DMS153 treated with DMSO at 0.1 percent for 48 hours (cell line): Measurements from ENCODE around the gene TM2D1.

Experiments used
- DNase-seq: peaks from one replicate; lab custom pipeline; 2025; ENCODE audit not compliant: unreplicated experiment; lab: John Stamatoyannopoulos, UW

Gene TM2D1

GRCh38 chr1:61645476-61645875 lies 79.5 kb downstream of the TM2D1 start:
- no peak for DNase-seq

- DNase-seq = no peak
Observed at GRCh38 chr1:61644303-61644702, 80.6 kb downstream of the TM2D1 start.

DNA sequence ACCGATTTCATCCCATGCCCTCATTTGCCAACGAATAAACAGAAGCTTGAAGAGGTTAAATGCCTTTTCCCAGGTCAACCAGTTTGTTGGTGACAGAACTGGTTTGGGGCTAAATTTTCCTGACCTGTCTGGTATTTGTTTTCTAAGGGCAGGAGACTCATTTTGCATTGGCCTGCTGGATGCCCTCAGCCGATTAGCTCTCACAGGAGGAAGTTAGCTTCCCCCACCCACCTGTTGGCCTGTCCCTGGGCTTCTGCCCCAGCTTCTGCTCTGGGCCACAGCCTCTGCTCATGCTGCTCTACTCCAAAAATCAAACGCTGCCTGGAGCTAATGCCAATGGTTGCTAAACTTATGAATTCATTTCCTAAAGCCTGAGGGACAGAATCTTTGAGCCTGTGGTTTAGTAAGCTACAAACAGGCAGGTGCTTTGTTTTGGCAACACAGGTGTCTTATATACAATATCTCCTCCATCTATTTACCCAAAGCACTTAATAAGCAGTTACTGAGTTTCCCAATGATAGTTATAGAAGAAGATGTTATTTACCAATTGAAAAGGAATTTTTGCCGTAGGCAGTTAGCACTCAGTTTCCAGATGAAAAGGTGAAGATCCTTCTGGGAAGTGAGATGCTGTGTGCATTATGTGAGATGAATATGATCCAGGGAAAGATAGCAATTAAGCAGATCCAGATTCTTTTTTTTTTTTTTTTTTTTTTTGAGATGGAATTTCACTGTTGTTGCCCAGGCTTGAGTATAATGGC lies 82.3 kb downstream of the TM2D1 start:
- no peak for DNase-seq

GRCh38 chr1:61641578-61642336 lies 83.2 kb downstream of the TM2D1 start:
- no peak for DNase-seq

DNA sequence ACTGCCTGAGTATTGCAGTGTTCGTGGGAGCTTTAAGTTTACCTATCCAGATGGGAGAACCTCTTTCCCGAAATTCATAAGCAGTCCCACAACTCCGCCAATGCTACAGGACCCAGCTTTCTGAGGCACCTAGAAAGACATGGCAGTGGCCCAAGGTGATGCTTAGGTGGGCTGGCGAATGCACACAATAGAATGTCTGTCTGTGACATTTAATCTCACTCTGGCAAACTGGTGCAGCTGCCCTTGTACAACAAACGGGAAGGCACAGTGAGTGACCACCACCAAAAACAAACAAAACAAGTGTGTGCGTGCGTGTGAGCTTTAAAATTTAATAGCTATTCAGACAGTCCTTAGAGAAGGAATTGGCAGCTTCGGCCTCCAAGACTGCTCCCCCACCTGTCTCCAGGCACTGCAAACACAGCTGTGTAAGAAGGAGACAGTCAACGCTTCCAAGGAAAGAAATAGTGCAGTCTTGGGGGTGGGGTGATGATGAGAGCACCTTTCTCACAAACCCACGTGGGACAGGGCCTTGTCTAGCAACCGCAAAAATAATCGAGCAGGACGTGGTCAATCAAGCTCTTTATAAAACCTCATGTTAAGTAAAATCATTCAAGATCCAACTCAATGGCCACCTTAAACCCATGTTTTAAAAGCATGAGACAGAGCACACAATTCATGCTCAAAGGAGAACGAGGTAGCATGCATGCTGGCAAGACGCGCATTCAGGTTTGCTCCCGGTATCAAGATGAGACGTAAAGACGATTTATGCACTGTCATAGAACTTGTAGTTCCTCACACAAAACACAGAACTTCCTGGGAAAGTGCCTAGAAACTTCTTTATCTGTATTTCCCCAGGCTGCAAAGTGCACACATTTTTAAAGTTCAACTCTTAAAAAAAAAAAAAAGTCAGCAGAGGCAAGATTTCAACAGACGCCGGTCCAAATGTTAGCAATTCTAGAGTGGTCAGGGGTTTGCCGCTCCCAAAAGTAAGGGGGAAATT lies 84.1 kb downstream of the TM2D1 start:
- DNase-seq = no peak

- DNase-seq = no peak
Observed at GRCh38 chr1:61639608-61640336, 85.2 kb downstream of the TM2D1 start.

DNA sequence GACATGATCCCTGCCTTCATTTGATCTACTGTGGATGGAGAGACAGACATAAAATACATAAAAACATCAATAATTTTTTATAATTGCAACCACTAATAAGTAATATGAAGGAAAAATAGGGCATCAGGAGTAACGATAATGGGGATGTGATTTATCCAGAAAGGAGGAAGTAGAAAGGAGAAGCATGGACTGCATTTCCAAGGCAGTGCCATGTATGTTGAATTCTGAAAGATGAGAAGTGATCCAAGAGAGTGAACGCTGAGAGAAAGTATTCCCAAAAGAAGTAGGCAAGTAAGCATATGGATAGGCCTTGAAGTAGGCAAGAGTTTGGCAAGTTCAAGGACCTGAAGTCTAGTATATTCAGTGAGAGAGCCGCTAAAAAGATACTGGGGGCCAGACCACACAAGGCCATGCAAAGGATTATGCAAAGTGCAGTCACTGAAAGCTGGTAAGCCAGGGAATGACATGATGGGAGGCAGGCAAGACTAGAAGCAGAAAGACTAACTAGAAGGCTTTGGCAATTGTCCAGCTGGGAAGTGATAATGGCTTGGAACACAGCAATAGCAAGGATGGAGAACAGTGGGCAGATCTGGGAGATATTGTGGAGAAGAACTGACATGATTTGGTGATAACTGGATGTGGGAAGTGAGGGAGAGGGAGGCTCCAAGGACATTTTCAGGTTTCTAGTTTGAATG lies 85.9 kb downstream of the TM2D1 start:
- no peak for DNase-seq

GRCh38 chr1:61638296-61638695 lies 86.6 kb downstream of the TM2D1 start:
- no peak for DNase-seq

DNA sequence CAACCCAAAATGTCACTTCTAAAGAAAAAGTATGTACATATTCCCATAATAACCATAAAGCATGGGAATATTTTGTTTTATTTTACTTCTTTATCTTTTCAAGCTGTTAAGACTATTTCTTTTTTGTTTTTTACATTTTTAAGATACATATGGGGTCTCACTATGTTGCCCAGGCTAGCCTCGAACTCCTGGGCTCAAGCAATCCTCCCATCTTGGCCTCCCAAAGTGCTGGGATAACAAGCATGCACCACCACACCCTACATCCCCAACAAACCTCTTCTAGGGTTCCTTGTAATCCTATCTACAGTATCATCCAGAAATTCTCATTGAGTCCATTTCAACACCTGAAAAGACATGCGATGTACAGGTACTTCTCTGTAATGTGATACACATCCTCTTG lies 87.5 kb downstream of the TM2D1 start:
- DNase-seq = no peak

DNA sequence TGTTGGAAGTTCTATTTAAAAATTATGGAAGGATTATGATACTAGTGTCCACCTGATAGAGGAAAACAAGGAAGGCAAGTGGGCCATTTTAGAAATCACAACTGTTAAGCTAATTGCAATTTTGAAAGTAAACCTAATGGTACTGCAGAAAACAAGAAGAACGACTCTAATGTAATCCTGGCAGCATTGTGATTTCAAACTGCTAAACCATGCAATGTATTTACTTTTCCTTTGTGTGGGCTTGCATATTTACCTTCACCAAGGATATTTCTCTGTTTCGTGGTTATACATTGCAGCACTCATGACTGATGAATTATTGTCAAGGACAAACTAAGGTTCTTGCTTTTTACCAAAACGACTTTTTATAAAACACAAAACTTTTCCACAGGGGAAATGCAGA lies 88.1 kb downstream of the TM2D1 start:
- DNase-seq = no peak

DNA sequence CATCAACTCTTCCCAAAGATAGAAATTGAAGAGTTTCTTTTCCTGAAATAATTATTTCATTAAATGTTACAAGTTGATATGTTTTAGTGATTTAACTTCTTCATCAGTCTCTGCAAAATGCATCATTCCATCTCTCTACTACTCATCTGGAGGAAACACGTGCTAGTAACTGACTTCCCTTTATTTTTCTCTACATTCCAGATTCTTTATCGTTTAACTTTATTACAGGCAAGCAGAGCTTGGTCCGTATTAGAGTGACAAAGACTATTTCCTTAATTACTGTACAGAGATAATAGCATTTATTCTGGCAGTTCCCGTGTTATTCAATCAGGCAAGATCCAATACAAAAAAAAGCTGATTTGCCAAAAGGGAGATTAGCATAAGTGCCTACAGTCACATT lies 88.6 kb downstream of the TM2D1 start:
- no peak for DNase-seq

- no peak for DNase-seq
Observed at GRCh38 chr1:61635557-61635956, 89.4 kb downstream of the TM2D1 start.

DNA sequence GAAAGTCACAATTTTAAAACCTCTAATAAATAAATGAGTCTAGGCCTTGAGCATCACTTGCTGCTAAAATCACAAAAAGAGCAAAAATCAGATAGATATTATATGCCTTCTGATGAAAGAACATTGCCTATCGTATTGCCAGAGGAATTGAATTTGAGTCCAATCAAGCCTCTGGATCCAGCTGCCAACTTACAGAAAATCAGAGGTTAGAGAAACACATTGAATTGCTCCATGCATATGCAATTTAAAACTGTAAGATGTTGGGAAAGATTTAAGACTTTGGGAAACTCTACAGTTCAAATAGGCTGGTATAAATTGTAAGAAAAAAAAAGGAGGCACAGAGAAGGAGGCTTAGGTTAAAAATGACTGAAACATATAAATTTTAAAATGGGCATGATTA lies 93.5 kb downstream of the TM2D1 start:
- no peak for DNase-seq
